ENCODE data around the gene RAB11FIP3. TPM values are rescaled to one million over a fixed set of nuclear protein-coding genes. Genes with fewer than 3 reads are reported as not detected.

The RAB11FIP3 gene
- total and polyA plus RNA-seq, 2 of the 13 experiments (the other 11 are each of a cell fraction or from before 2014, with no cell fraction given), result 34.3 to 57.6 TPM

- TF ChIP-seq, protein P1, sequence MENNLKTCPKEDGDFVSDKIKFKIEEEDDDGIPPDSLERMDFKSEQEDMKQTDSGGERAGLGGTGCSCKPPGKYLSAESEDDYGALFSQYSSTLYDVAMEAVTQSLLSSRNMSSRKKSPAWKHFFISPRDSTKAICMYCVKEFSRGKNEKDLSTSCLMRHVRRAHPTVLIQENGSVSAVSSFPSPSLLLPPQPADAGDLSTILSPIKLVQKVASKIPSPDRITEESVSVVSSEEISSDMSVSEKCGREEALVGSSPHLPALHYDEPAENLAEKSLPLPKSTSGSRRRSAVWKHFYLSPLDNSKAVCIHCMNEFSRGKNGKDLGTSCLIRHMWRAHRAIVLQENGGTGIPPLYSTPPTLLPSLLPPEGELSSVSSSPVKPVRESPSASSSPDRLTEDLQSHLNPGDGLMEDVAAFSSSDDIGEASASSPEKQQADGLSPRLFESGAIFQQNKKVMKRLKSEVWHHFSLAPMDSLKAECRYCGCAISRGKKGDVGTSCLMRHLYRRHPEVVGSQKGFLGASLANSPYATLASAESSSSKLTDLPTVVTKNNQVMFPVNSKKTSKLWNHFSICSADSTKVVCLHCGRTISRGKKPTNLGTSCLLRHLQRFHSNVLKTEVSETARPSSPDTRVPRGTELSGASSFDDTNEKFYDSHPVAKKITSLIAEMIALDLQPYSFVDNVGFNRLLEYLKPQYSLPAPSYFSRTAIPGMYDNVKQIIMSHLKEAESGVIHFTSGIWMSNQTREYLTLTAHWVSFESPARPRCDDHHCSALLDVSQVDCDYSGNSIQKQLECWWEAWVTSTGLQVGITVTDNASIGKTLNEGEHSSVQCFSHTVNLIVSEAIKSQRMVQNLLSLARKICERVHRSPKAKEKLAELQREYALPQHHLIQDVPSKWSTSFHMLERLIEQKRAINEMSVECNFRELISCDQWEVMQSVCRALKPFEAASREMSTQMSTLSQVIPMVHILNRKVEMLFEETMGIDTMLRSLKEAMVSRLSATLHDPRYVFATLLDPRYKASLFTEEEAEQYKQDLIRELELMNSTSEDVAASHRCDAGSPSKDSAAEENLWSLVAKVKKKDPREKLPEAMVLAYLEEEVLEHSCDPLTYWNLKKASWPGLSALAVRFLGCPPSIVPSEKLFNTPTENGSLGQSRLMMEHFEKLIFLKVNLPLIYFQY (CRISPR knock-in tag; IDR thresholded peaks at IDR 0.05; ENCODE audit: borderline replicate concordance), result peak; percentile 35; the same call in 1 of the 2 replicates
- TF ChIP-seq PRMT3 (CRISPR knock-in tag; IDR thresholded peaks at IDR 0.05; ENCODE audit: borderline replicate concordance, low read depth) (no peak), MIXL1 (CRISPR knock-in tag; IDR thresholded peaks at IDR 0.05) (no peak), ZBTB2 (CRISPR knock-in tag; IDR thresholded peaks at IDR 0.05; ENCODE audit: low read depth) (no peak), GPN1 (CRISPR knock-in tag; IDR thresholded peaks at IDR 0.05; ENCODE audit: borderline replicate concordance) (no peak), TFDP2 (CRISPR knock-in tag; IDR thresholded peaks at IDR 0.05) (peak; percentile 48), NR2C2 (CRISPR knock-in tag; IDR thresholded peaks at IDR 0.05; ENCODE audit: borderline replicate concordance) (peak; percentile 55; the same call in 1 of the 2 replicates)
- TF ChIP-seq, protein P2, sequence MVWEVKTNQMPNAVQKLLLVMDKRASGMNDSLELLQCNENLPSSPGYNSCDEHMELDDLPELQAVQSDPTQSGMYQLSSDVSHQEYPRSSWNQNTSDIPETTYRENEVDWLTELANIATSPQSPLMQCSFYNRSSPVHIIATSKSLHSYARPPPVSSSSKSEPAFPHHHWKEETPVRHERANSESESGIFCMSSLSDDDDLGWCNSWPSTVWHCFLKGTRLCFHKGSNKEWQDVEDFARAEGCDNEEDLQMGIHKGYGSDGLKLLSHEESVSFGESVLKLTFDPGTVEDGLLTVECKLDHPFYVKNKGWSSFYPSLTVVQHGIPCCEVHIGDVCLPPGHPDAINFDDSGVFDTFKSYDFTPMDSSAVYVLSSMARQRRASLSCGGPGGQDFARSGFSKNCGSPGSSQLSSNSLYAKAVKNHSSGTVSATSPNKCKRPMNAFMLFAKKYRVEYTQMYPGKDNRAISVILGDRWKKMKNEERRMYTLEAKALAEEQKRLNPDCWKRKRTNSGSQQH (CRISPR knock-in tag; IDR thresholded peaks at IDR 0.05; ENCODE audit: low read depth), result no peak; the same call in 1 of the 2 replicates
- TF ChIP-seq, protein P3, sequence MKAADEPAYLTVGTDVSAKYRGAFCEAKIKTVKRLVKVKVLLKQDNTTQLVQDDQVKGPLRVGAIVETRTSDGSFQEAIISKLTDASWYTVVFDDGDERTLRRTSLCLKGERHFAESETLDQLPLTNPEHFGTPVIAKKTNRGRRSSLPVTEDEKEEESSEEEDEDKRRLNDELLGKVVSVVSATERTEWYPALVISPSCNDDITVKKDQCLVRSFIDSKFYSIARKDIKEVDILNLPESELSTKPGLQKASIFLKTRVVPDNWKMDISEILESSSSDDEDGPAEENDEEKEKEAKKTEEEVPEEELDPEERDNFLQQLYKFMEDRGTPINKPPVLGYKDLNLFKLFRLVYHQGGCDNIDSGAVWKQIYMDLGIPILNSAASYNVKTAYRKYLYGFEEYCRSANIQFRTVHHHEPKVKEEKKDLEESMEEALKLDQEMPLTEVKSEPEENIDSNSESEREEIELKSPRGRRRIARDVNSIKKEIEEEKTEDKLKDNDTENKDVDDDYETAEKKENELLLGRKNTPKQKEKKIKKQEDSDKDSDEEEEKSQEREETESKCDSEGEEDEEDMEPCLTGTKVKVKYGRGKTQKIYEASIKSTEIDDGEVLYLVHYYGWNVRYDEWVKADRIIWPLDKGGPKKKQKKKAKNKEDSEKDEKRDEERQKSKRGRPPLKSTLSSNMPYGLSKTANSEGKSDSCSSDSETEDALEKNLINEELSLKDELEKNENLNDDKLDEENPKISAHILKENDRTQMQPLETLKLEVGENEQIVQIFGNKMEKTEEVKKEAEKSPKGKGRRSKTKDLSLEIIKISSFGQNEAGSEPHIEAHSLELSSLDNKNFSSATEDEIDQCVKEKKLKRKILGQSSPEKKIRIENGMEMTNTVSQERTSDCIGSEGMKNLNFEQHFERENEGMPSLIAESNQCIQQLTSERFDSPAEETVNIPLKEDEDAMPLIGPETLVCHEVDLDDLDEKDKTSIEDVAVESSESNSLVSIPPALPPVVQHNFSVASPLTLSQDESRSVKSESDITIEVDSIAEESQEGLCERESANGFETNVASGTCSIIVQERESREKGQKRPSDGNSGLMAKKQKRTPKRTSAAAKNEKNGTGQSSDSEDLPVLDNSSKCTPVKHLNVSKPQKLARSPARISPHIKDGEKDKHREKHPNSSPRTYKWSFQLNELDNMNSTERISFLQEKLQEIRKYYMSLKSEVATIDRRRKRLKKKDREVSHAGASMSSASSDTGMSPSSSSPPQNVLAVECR (CRISPR knock-in tag; IDR thresholded peaks at IDR 0.05; ENCODE audit: borderline replicate concordance), result 0 out of 2 replicates have a peak, but pooled peaks have one; percentile 19
These were observed 144.2 kb downstream of the RAB11FIP3 start, which contains the start of gene PIGQ (continued) for GRCh38 chr16:569445-570254.
